GM12873 (cell line): ENCODE results near the gene MPC1.

ENCODE experiments used
- TF ChIP-seq, protein P1 (sequence below): IDR thresholded peaks from 2 replicates; pipeline ENCODE4 v1.5.1; 2012; ENCODE audit warnings: low read depth, mild to moderate bottlenecking, moderate library complexity, low read length, control low read depth; ENCODE audit not compliant: insufficient read depth; ENCODE audit errors: missing control alignments

Gene MPC1

DNA sequence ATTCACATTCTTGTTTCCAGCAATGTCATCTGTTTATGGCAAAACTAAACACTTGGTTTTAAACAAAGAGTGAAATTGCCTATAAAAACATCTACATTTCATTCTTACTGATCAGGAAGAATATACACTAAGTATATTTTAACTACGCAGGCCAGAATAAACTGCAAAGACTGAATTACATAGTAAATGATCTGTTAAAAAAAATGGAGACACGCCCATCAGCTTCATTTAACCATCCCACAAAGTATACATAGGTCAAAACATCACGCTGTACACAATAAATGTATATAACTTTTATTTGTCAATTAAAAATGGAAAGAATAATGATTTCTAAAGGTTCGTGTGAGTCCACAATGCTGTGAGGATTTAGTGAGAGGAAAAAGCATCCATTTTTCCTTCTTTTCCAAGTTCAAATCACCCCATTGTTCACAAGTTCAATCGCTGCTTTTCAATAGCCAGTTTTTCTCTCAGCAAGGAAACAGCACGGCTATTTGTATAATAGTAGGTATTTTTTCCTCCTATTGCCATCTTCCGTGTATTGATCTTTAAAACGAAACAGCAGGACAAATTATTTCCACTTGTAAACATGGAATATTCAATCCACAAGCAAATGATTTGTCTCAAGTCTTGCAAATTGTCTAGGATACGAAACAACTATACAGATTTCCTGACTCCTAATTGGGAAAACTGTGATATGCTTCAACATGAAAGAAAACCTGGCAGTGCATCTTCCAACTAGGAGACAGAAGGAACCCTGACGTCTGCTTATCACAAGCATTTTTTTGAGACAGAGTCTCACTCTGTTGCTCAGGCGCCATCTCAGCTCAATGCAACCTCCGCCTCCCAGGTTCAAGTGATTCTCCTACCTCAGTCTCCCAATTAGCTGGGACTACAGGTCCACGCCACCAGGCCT is 51.0 kb downstream of the MPC1 start:
- TF ChIP-seq, protein P1, sequence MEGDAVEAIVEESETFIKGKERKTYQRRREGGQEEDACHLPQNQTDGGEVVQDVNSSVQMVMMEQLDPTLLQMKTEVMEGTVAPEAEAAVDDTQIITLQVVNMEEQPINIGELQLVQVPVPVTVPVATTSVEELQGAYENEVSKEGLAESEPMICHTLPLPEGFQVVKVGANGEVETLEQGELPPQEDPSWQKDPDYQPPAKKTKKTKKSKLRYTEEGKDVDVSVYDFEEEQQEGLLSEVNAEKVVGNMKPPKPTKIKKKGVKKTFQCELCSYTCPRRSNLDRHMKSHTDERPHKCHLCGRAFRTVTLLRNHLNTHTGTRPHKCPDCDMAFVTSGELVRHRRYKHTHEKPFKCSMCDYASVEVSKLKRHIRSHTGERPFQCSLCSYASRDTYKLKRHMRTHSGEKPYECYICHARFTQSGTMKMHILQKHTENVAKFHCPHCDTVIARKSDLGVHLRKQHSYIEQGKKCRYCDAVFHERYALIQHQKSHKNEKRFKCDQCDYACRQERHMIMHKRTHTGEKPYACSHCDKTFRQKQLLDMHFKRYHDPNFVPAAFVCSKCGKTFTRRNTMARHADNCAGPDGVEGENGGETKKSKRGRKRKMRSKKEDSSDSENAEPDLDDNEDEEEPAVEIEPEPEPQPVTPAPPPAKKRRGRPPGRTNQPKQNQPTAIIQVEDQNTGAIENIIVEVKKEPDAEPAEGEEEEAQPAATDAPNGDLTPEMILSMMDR = no peak

- TF ChIP-seq, protein P1 = no peak
Observed at GRCh38 chr6:166330612-166331011, 52.1 kb downstream of the MPC1 start.

- TF ChIP-seq, protein P1 = no peak
Observed at GRCh38 chr6:166325383-166326042, 57.2 kb downstream of the MPC1 start.

DNA sequence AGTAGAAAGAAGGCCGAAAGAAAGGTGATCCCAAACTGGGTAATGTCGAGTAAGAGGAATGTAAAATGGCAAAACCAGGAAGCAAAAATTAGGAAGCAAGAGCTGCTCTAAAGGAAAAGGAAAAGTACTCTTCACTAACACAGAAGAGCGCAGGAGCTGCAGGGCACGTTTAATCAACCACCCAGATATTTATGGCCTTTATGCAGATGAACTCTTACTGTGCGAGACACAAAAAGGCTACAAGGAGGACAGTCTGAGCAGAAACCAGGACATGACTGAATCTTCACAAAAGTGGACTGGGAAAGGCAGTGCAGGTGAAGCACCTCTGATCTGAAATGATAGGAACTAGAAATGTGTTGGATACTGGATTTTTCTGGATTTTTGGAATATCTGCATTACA is 59.3 kb downstream of the MPC1 start:
- TF ChIP-seq, protein P1 = no peak

GRCh38 chr6:166318649-166319600 is 63.8 kb downstream of the MPC1 start:
- TF ChIP-seq, protein P1 = no peak

GRCh38 chr6:166318227-166318626 is 64.5 kb downstream of the MPC1 start:
- TF ChIP-seq, protein P1 = no peak
